HG02938 (cell line): ENCODE data around the gene MCFD2.

Experiments
- ATAC-seq: cut with Tn5 transposase; IDR thresholded peaks from one replicate; pipeline ENCODE4 v1.9.1; 2021; ENCODE audit warnings: mild to moderate bottlenecking, moderate library complexity; ENCODE audit not compliant: unreplicated experiment

Gene MCFD2

GRCh38 chr2:46852598-46852997, 63.0 kb downstream of the MCFD2 start:
- ATAC-seq = no peak

DNA sequence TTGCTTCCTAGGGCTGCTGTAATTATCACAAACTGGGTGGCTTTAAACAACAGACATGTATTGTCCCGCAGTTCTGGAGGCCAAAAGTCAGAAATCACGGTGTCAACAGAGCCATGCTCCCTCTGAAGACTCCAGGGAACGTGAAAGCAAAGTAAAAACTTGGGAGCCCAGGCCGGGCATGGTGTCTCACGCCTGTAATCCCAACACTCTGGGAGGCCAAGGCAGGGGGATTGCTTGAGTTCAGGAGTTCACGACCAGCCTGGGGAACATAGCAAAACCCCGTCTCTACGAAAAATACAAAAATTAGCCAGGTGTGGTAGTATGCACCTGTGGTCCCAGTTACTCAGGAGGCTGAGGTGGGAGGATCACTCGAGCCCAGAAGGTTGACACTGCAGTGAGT, 63.5 kb downstream of the MCFD2 start:
- ATAC-seq = no peak
